KBM-7 (cell line): Measurements from ENCODE around the gene NRP1.

Experiments used
- DNase-seq: peaks from one replicate; pipeline ENCODE4 v3.0.0-alpha.2; 2015
- in situ Hi-C: fragments of 300-500 bp; cut with MboI; formaldehyde crosslinking; loops from 2 replicates; pipeline ENCODE4 v1.14.3; 2020; ENCODE audit warnings: low sequenced_read_pairs, low pct_unique_long_range_greater_than_20kb, mixed read lengths

Gene NRP1

GRCh38 chr10:33352615-33353014 is 18.1 kb upstream of the NRP1 start:
- no peak for DNase-seq
- in situ Hi-C loops, result no loop called here

- in situ Hi-C loops, result no loop called here
- no peak for DNase-seq
Observed at GRCh38 chr10:33352175-33352574, 17.7 kb upstream of the NRP1 start.

GRCh38 chr10:33350041-33350440 is 15.6 kb upstream of the NRP1 start:
- DNase-seq, result no peak
- in situ Hi-C loops, result no loop called here

- no peak for DNase-seq
- in situ Hi-C loops, result loop anchor here (25.0 kb wide), 1 partner anchor 1288 kb away; no protein-coding TSS in a partner anchor
Observed at GRCh38 chr10:33349268-33349667, 14.8 kb upstream of the NRP1 start.

DNA sequence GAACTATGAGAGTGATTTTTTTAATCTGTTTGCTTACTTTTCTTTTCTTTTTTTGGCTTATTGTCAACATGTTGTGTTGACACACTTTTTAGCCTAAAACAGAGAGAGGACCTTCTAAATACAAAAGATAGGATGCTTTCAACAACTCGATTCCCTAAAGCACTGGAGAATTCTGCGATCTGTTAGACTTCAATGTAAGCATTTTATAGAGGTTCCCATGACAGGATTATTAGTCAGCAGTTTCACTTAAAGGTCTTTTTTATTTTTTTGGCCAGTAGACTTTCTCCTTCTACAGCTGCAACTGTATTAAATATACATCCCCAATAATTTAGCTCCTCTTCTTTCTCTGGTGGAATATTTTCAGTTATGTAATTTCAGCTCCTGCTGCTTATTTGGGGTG is 12.7 kb upstream of the NRP1 start:
- in situ Hi-C loops, result loop anchor here (25.0 kb wide), 1 partner anchor 1290 kb away; no protein-coding TSS in a partner anchor
- no peak for DNase-seq

- no peak for DNase-seq
- in situ Hi-C loops, result loop anchor here (25.0 kb wide), 1 partner anchor 1292 kb away; no protein-coding TSS in a partner anchor
Observed at GRCh38 chr10:33345236-33345635, 10.8 kb upstream of the NRP1 start.

DNA sequence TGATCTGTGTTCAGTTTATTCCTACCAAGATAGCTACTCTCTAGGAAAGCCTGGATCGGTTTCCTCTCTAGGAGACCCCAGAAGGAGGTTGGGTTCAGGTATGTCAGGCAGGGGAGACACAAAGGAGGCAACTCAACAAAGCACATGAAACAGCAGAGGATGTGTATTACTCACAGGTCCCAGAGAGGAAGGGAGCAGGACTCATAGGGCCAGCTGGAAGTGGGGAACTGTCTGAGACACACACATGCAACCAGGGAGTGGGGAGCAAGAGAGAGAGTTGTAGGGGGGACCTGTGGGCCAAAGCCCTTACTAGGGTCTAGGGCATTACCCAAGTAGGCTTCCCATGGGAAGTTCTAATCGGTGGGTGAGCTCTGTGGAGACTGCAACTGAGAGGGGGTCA is 10.2 kb upstream of the NRP1 start:
- DNase-seq, result no peak
- in situ Hi-C loops, result loop anchor here (25.0 kb wide), 1 partner anchor 1293 kb away; no protein-coding TSS in a partner anchor

DNA sequence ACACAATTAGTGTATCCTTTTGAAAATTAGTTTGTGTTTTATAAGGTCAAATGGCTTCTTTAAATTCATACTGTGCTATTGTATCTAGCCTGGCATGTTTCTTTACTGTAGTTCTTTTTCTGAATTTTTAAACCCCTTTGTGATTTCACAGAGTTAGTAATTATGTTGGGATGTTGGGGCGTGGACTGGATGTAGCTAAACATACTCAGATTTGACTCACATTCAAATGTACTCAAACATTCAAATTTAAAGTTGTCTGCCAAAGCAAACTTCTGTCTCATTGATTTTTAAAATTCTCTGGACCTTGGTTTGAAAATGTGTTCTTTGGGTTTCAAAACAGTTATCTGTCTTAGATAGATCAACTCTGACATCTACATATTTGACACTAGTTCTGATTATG is 7.2 kb upstream of the NRP1 start:
- no peak for DNase-seq
- in situ Hi-C loops, result loop anchor here (25.0 kb wide), 1 partner anchor 1296 kb away; no protein-coding TSS in a partner anchor

- in situ Hi-C loops, result loop anchor here (25.0 kb wide), 1 partner anchor 1300 kb away; no protein-coding TSS in a partner anchor
- no peak for DNase-seq
Observed at GRCh38 chr10:33337326-33337957, 3.0 kb upstream of the NRP1 start.

DNA sequence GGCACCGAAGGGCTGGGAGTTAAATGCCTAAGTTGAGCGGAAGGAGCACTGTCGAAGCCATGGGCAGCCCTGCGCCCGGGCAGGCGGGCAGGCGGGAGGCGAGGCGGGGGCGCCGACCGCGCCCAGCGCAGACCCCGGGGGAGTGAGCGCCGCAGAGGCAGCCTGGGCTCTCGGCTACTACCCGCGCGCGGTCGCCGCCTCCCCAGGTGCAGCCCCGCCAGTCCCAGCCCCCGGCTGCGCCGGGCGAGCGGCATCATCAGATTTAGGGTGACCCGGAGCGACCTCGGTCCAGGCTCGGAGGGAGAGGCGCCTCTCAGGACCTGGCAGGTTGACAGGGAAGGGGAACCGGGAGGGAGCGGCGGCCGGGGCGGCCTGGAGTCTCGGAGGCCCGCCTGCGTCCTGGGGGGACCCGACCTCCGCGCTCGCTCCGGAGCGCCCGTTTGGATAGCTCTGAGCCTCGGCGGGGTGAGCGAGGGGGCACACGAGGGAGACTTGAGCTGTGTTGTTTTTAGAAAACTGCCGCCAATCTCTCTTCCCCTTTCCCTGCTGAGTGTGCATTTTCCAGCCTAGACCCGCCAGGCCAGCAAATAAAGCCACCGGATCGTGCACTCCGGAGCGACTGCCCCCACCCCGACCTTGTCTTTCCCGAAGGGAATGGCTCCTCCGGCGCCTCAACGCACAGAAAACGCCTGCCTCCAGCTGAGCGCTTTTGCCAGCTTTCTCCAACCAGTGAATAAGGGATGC is 2.3 kb upstream of the NRP1 start:
- in situ Hi-C loops, result loop anchor here (25.0 kb wide), 1 partner anchor 1301 kb away; no protein-coding TSS in a partner anchor
- DNase-seq, result peak; percentile 72

DNA sequence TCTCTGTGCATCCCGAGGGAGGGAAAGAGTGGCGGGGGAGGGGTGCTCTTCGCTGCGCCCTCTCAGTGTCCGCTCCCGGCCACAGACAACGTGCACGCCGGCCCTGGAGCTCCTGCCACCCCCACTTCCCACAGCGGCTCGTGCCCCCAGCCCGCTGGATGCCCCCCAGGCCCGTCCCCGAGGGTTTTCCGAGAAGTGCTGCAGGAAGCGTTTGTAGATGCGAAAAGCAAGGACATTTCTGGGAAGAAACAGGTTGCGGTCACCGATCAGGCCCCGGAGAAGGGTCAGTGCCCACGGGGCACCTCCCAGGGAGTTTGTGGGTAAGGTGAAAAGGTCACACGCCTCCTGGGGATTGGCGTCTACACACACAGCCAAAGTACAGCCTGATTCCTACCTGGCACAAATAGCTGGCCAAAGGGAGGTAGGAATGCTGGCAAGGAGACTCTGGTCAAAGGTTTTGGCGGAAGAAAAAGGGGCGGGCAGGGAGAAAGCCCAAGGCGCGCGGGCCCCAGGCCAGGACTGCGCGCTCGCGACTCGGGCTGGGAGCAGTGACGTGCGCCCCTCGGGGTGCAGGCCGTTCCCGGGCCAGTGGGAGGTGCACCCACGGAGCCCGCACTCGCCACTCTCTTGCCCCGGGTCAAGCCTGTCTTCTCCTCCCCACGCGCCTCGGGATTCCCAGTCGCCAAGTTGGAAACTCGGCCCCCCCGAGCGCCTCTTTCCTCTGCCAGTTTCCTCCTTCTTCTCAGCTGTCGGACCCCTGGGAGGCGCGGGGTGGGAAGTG is 1.5 kb upstream of the NRP1 start:
- peak; percentile 49 for DNase-seq
- in situ Hi-C loops, result loop anchor here (25.0 kb wide), 1 partner anchor 1301 kb away; no protein-coding TSS in a partner anchor

GRCh38 chr10:33335551-33335800 is 1.0 kb upstream of the NRP1 start:
- in situ Hi-C loops, result loop anchor here (25.0 kb wide), 1 partner anchor 1302 kb away; no protein-coding TSS in a partner anchor
- no peak for DNase-seq

DNA sequence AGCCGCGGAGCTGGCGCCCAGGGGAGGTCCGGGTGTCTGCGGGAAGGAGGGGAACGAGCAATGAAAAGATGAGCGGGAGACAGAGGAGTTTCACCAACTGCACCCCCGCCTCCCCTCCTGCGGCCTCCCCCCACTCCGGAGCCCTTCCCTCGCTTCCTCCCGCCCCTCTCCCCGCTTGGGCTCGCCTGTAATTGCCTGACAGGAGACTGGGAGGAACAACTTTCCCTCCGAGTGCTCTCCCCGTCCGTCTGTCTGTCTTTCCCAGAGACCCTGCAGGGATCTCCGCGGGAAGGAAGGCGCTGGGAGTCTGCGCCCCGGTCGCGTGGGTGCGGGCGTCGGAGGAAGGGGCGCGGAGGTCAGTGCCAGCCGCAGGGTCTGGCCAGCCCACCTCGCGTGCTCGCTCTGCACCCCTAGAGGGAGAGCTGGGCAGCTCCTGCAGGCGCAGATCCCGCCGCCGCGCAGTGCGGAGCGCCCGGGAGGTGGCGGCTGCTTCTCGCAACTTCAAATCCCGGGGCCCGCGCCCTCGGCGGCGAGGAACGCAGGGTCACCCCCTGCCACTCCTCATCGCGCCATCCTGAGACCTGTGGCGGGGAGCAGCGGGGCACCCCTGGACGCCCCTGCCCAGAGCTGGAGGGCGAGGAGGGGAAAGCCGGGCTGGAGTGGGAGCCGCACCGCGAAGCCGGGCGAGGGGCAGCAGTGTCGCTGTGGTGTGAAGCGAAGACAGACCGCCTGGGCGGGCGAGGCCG is 511 bp upstream of the NRP1 start:
- peak; percentile 87 for DNase-seq
- in situ Hi-C loops, result loop anchor here (25.0 kb wide), 1 partner anchor 1302 kb away; no protein-coding TSS in a partner anchor

- peak; percentile 90 for DNase-seq
- in situ Hi-C loops, result loop anchor here (25.0 kb wide), 1 partner anchor 1304 kb away; no protein-coding TSS in a partner anchor
Observed at GRCh38 chr10:33333260-33334101, 986 bp downstream of the NRP1 start.

DNA sequence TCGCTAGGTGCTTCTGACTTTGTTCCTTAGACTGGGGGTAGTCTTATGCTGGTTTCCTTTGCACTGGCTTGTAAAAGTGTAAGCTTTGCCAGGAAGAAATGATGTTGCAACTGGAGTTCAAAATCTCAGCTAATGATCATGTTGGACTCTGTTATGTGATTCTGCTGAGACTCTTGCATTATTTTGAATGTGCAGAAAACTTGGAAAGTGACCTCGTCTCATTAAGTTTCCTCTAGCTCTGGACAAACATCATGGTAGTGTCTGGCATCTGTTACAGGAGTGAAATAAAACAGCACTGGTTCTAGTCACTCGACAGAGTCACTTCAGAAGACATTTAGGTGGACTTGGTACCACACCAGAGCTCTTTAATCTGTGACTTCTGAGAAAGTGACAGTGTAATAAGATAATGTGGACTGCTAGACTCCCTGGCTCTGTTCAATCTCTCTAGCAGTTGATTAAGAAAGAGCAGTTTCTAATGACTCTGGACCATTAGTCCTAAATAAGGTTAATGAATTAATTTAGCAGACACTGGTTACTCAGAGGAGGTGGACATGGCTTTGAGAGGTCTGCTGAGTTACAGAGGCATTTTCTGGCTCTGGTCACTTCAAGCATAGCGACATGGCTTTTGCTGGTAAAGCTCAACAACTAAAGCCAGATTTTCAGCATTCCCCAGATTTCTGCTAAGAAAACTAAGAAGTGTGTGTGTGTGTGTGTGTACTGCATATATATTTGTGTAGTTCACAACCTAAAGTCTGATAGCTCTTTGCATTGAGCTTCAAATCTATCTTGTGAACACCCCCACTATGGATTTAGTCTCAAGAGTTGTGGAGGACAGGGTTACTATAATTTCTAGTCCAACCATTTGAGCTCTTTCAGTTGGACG is 2.0 kb downstream of the NRP1 start:
- in situ Hi-C loops, result loop anchor here (25.0 kb wide), 1 partner anchor 1305 kb away; no protein-coding TSS in a partner anchor
- DNase-seq, result no peak

DNA sequence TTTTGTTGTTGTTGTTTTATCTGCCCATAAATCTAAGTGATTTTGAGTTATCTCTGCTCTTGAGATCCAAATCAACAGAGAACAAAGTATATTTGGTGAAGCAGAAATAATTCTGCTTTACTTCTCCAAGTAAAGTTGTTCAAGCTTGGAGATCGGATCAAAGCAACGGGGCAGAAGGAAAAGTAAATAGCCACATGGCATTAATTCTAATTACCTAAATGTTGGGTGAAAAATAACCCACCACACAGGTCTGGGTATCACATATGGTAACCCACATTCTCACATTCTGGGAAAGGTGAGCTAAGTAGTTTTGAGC is 3.1 kb downstream of the NRP1 start:
- no peak for DNase-seq
- in situ Hi-C loops, result loop anchor here (25.0 kb wide), 1 partner anchor 1306 kb away; no protein-coding TSS in a partner anchor
